CD4-positive, alpha-beta T cell (primary cell): ENCODE results near the gene ADAP2. TPM values are rescaled to one million over a fixed set of nuclear protein-coding genes. Genes with fewer than 3 reads are reported as not detected.
"Not testable (repeated sequence)": the region's sequence is repeated elsewhere in the genome, so short reads cannot be mapped to it uniquely, and the experiment has no call there.

Experiments used
- ATAC-seq: fragments of 200-7000 bp; cut with Tn5 transposase; one replicate; pipeline ENCODE4 v1.10.0; 2022; ENCODE audit warnings: mild to moderate bottlenecking; ENCODE audit not compliant: poor library complexity
- CTCF ChIA-PET: fragments of 350-600 bp; sonication (Branson Sonifier 250); formaldehyde crosslinking; loops from one replicate; lab custom pipeline; 2021; ENCODE audit warnings: antibody characterized with exemption, inconsistent platforms; lab: Charles Lee
- POLR2A ChIA-PET: fragments of 350-600 bp; sonication (Branson Sonifier 250); formaldehyde crosslinking; loops from one replicate; lab custom pipeline; 2021; ENCODE audit warnings: antibody characterized with exemption, inconsistent platforms; lab: Charles Lee
- DNase-seq, 14 experiments: peaks; one replicate each; pipeline ENCODE4 v3.0.0-alpha.2; 2013 to 2020; ENCODE audit warnings: mixed read lengths in 2 of 14
- H3K27ac ChIP-seq, 2 donors: one replicate each; pipeline versions ENCODE4 v1.5.1 to v1.7.0; 2013; ENCODE audit warnings: low read length in 2 of 2, low read depth in 1 of 2, mild to moderate bottlenecking in 1 of 2
- H3K27me3 ChIP-seq, 2 experiments: 1 replicate in 1 of 2; 2 replicates in 1 of 2; pipeline versions ENCODE4 v1.6.1 to v1.7.0; 2013; ENCODE audit warnings: low read length in 2 of 2, control low read depth in 1 of 2, mild to moderate bottlenecking in 1 of 2, moderate library complexity in 1 of 2; ENCODE audit not compliant: insufficient read depth in 2 of 2, control insufficient read depth in 1 of 2
- H3K36me3 ChIP-seq: one replicate; pipeline ENCODE4 v1.6.1; 2013; ENCODE audit warnings: low read length, control low read depth; ENCODE audit not compliant: insufficient read depth
- H3K4me1 ChIP-seq: one replicate; pipeline ENCODE4 v1.6.1; 2013; ENCODE audit warnings: low read length, control low read depth; ENCODE audit not compliant: insufficient read depth
- H3K4me3 ChIP-seq: one replicate; pipeline ENCODE4 v1.5.1; 2013; ENCODE audit warnings: mild to moderate bottlenecking, low read length, moderate library complexity
- H3K9me3 ChIP-seq, 2 experiments: 1 replicate in 1 of 2; 2 replicates in 1 of 2; pipeline versions ENCODE4 v1.6.1 to v1.7.0; 2013; ENCODE audit warnings: low read length in 2 of 2, mild to moderate bottlenecking in 2 of 2, control low read depth in 1 of 2, moderate library complexity in 1 of 2; ENCODE audit not compliant: control insufficient read depth in 1 of 2, insufficient read depth in 1 of 2
- H3K27ac Mint-ChIP-seq: one replicate; pipeline ENCODE4 v1.8.0; 2020; ENCODE audit warnings: mixed read lengths
- H3K27me3 Mint-ChIP-seq: one replicate; pipeline ENCODE4 v1.8.0; 2021; ENCODE audit warnings: mixed read lengths
- H3K36me3 Mint-ChIP-seq: one replicate; pipeline ENCODE4 v1.8.0; 2021; ENCODE audit warnings: low read depth, mixed read lengths
- H3K4me1 Mint-ChIP-seq: one replicate; pipeline ENCODE4 v1.8.0; 2021; ENCODE audit warnings: low read depth, mixed read lengths
- H3K4me3 Mint-ChIP-seq: one replicate; pipeline ENCODE4 v1.8.0; 2020; ENCODE audit warnings: mild to moderate bottlenecking, mixed read lengths
- H3K9me3 Mint-ChIP-seq: one replicate; pipeline ENCODE4 v1.8.0; 2020; ENCODE audit warnings: mixed read lengths
- CTCF ChIP-seq: fragments of 200-600 bp; IDR thresholded peaks from one replicate; pipeline ENCODE4 v1.8.0; 2022; ENCODE audit warnings: antibody characterized with exemption, mild to moderate bottlenecking
- intact Hi-C, 2 experiments: fragments of 100-400 bp; cut with DNase I in 1 of 2; cut with micrococcal nuclease in 1 of 2; formaldehyde crosslinking; loops; one replicate each; pipeline versions ENCODE4 v1.15.1 to v1.9.0; 2023 to 2025; cut with DNase I, micrococcal nuclease
- total RNA-seq, 174 experiments: library from RNA in 2 of 174; stranded (reverse) in 2 of 174; gene quantifications; one replicate each; pipeline ENCODE4 v1.2.3 and lab custom pipeline; 2021 to 2026

The ADAP2 gene
- total RNA-seq, 2 experiments from 2014 or later = 1.1 to 1.8 TPM

DNA sequence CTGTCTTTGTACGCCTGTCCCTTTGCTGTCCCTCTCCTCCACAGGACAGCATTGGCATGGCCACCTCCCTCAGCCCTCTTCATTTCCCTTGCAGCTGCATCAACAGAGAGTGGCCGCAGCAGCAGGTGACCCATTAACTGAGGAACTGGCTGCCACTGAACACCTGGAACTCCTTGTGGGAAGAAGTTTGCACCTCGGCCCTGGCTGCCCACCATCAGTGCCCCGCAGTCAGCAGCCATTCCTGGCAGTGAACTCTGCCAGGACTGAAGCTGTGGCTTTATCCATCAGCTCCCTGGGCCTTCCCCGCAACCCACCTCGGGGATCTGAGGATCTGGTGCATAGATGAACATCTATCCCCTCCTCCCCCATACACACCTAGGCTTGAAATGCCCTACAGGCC lies 36.0 kb downstream of the ADAP2 start:
- ChIA-PET CTCF (no interaction called here), POLR2A (no interaction called here)
- Mint-ChIP-seq H3K27ac (no peak overlapping the region), H3K9me3 (no peaks in the 10 kb centered on the region), H3K4me1 (no peaks in the 10 kb centered on the region), H3K4me3 (no peak overlapping the region), H3K27me3 (no peaks in the 10 kb centered on the region), H3K36me3 (no peaks in the 10 kb centered on the region)
- Histone ChIP-seq H3K4me1 (peaks cover 8% of the 10 kb centered on the region), H3K4me3 (no peak overlapping the region), H3K36me3 (no peaks in the 10 kb centered on the region), H3K27me3 (no peaks in the 10 kb centered on the region), H3K27ac (no peak overlapping the region), H3K9me3 (no peaks in the 10 kb centered on the region)
- no peak for TF ChIP-seq CTCF
- DNase-seq (no peak), ATAC-seq (no peak)
- intact Hi-C loops = no loop called here

GRCh38 chr17:30958187-30958586 lies 36.4 kb downstream of the ADAP2 start:
- Histone ChIP-seq H3K27me3 (no peaks in the 10 kb centered on the region), H3K36me3 (no peaks in the 10 kb centered on the region), H3K9me3 (no peaks in the 10 kb centered on the region), H3K4me3 (no peak overlapping the region), H3K4me1 (peaks cover 8% of the 10 kb centered on the region), H3K27ac (no peak overlapping the region)
- peak in 2 of 14 experiments; percentile 40 to 41 for DNase-seq
- POLR2A ChIA-PET = no interaction called here
- ATAC-seq = no peak
- no peaks in the 10 kb centered on the region for H3K4me1 Mint-ChIP-seq
- CTCF ChIA-PET = no interaction called here
- H3K9me3 Mint-ChIP-seq = no peaks in the 10 kb centered on the region
- intact Hi-C loops = no loop called here
- no peaks in the 10 kb centered on the region for H3K27me3 Mint-ChIP-seq
- H3K27ac Mint-ChIP-seq = no peak overlapping the region
- no peak overlapping the region for H3K4me3 Mint-ChIP-seq
- H3K36me3 Mint-ChIP-seq = no peaks in the 10 kb centered on the region
- no peak for TF ChIP-seq CTCF

DNA sequence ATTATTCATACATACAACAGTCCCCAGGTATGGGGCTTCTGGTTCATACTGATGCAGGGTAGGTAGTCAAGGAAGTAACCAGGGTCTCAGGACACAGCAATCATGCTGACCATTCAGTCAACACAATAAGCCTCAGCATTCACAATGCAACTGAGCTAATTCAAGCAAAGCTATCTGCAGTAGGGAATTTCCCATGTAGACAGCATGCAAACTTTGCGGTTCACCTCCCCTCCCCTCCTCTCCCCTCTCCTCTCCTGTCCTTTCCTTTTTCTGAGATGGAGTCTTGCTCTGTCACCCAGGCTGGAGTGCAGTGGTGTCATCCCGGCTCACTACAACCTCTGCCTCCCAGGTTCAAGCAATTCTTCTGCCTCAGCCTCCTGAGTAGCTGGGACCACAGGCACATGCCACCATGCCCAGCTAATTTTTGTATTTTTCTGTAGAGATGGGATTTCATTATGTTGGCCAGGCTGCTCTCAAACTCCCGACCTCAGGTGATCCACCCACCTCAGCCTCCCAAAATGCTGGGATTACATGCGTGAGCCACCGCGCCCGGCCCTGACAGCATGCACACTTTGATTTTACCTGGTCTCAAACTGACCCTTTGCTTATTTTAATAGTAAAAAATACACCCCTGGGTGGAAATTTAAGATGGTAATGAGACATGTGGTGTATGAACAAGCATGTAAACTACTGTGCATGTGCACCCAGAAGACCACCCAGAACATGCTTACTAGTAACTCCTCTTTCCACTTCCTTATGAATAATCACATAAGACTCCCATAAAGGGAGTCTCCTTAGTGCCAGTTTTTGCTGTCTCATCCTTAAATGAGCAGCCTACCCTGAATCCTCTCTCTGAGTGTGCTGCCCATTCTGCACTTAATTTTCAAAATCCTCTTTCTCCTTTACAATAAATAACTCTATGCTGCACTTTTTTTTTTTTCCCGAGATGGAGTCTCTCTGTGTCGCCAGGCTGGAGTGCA lies 39.8 kb downstream of the ADAP2 start:
- Histone ChIP-seq H3K27ac (no peak overlapping the region), H3K4me3 (no peak overlapping the region), H3K36me3 (no peaks in the 10 kb centered on the region), H3K27me3 (no peaks in the 10 kb centered on the region), H3K4me1 (peaks cover 8% of the 10 kb centered on the region), H3K9me3 (no peaks in the 10 kb centered on the region)
- Mint-ChIP-seq H3K9me3 (no peaks in the 10 kb centered on the region), H3K36me3 (no peaks in the 10 kb centered on the region), H3K27me3 (no peaks in the 10 kb centered on the region), H3K27ac (no peak overlapping the region), H3K4me3 (no peak overlapping the region), H3K4me1 (no peaks in the 10 kb centered on the region)
- no peak for TF ChIP-seq CTCF
- ChIA-PET POLR2A (interaction anchor here (1.2 kb wide), 1 partner anchor 91 kb away, joined by 3 read pairs; no protein-coding TSS in a partner anchor), CTCF (no interaction called here)
- intact Hi-C loops = no loop called here
- ATAC-seq (peak; percentile 54), DNase-seq (peak in 4 of 14 experiments; percentile 5 to 67 (median 47))

- H3K4me1 Mint-ChIP-seq, CTCF ChIA-PET, H3K4me3 ChIP-seq, H3K9me3 ChIP-seq, H3K36me3 Mint-ChIP-seq, H3K27ac Mint-ChIP-seq, H3K36me3 ChIP-seq, H3K4me1 ChIP-seq, ATAC-seq, DNase-seq, H3K27me3 ChIP-seq, H3K9me3 Mint-ChIP-seq, POLR2A ChIA-PET, intact Hi-C loops, H3K27me3 Mint-ChIP-seq, H3K27ac ChIP-seq, H3K4me3 Mint-ChIP-seq: not testable (repeated sequence)
Measured at GRCh38 chr17:30964312-30964711, 42.6 kb downstream of the ADAP2 start.
